ENCODE data around the gene EXPH5.

EXPH5 gene

GRCh38 chr11:108541531-108541930 is 52.0 kb downstream of the EXPH5 start:
- peaks cover 0 to 13% of the 10 kb centered on the region in 2 experiments; a peak in 1 of 3 replicates for H3K36me3 ChIP-seq (ENCODE audit: control insufficient read depth in 2 of 2, insufficient read depth in 1 of 2, low read length in 2 of 2)
- ChIA-PET CTCF (no interaction called here), POLR2A (no interaction called here)
- no peak overlapping the region for H3K27ac ChIP-seq (ENCODE audit: extremely low read depth, low read depth, low read length)
- no peaks in the 10 kb centered on the region for H3K4me1 ChIP-seq (ENCODE audit: control insufficient read depth, insufficient read depth, low read length)
- H3K9me3 ChIP-seq (ENCODE audit: control insufficient read depth, insufficient read depth, low read depth, low read length): no peaks in the 10 kb centered on the region
- TF ChIP-seq SP3 (tag by site-specific recombination; IDR thresholded peaks at IDR 0.05) (no peak), ZSCAN4 (tag by site-specific recombination; IDR thresholded peaks at IDR 0.05) (no peak), ZNF37A (tag by site-specific recombination; IDR thresholded peaks at IDR 0.05) (no peak), ZNF610 (tag by site-specific recombination; IDR thresholded peaks at IDR 0.05; ENCODE audit: borderline replicate concordance) (no peak), SCRT2 (tag by site-specific recombination; IDR thresholded peaks at IDR 0.05) (no peak), ZNF354C (tag by site-specific recombination; IDR thresholded peaks at IDR 0.05; ENCODE audit: borderline replicate concordance, low read depth) (no peak), ZNF776 (tag by site-specific recombination; IDR thresholded peaks at IDR 0.05; ENCODE audit: borderline replicate concordance) (no peak), PRDM10 (tag by site-specific recombination; IDR thresholded peaks at IDR 0.05) (no peak), ZNF391 (tag by site-specific recombination; IDR thresholded peaks at IDR 0.05; ENCODE audit: borderline replicate concordance, low read depth) (no peak), ZNF16 (tag by site-specific recombination; IDR thresholded peaks at IDR 0.05; ENCODE audit: low read depth) (no peak), ZFP3 (tag by site-specific recombination; IDR thresholded peaks at IDR 0.05; ENCODE audit: low read depth) (no peak), SP7 (tag by site-specific recombination; IDR thresholded peaks at IDR 0.05) (no peak), ZNF2 (tag by site-specific recombination; IDR thresholded peaks at IDR 0.05) (no peak), KLF9 (tag by site-specific recombination; IDR thresholded peaks at IDR 0.05; ENCODE audit: low read depth) (no peak), ZNF132 (tag by site-specific recombination; IDR thresholded peaks at IDR 0.05; ENCODE audit: borderline replicate concordance) (no peak), ZNF202 (tag by site-specific recombination; IDR thresholded peaks at IDR 0.05; ENCODE audit: borderline replicate concordance) (no peak), SP2 (tag by site-specific recombination; IDR thresholded peaks at IDR 0.05) (no peak), FEZF1 (tag by site-specific recombination; IDR thresholded peaks at IDR 0.05) (no peak)
- TF ChIP-seq, protein P1, sequence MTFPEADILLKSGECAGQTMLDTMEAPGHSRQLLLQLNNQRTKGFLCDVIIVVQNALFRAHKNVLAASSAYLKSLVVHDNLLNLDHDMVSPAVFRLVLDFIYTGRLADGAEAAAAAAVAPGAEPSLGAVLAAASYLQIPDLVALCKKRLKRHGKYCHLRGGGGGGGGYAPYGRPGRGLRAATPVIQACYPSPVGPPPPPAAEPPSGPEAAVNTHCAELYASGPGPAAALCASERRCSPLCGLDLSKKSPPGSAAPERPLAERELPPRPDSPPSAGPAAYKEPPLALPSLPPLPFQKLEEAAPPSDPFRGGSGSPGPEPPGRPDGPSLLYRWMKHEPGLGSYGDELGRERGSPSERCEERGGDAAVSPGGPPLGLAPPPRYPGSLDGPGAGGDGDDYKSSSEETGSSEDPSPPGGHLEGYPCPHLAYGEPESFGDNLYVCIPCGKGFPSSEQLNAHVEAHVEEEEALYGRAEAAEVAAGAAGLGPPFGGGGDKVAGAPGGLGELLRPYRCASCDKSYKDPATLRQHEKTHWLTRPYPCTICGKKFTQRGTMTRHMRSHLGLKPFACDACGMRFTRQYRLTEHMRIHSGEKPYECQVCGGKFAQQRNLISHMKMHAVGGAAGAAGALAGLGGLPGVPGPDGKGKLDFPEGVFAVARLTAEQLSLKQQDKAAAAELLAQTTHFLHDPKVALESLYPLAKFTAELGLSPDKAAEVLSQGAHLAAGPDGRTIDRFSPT (tag by site-specific recombination; IDR thresholded peaks at IDR 0.05): no peak
- no peak overlapping the region for H3K4me3 ChIP-seq (ENCODE audit: low read depth, low read length)

GRCh38 chr11:108538502-108538901 is 55.1 kb downstream of the EXPH5 start:
- Histone ChIP-seq H3K9me3 (ENCODE audit: control insufficient read depth, insufficient read depth, low read depth, low read length) (no peaks in the 10 kb centered on the region), H3K4me1 (ENCODE audit: control insufficient read depth, insufficient read depth, low read length) (no peaks in the 10 kb centered on the region), H3K36me3 (ENCODE audit: control insufficient read depth in 2 of 2, insufficient read depth in 1 of 2, low read length in 2 of 2) (peaks cover 0 to 23% of the 10 kb centered on the region in 2 experiments; a peak in 1 of 3 replicates), H3K4me3 (ENCODE audit: low read depth, low read length) (no peak overlapping the region), H3K27ac (ENCODE audit: extremely low read depth, low read depth, low read length) (no peak overlapping the region)
- CTCF ChIA-PET: interaction anchor here (0.6 kb wide), 1 partner anchor 8 kb away, joined by 3 read pairs; no protein-coding TSS in a partner anchor
- POLR2A ChIA-PET: no interaction called here
- TF ChIP-seq KLF7 (tag by site-specific recombination; IDR thresholded peaks at IDR 0.05; ENCODE audit: borderline replicate concordance): no peak
- TF ChIP-seq PRDM1 (tag by site-specific recombination; IDR thresholded peaks at IDR 0.05): no peak
- TF ChIP-seq KLF10 (tag by site-specific recombination; IDR thresholded peaks at IDR 0.05): no peak
- TF ChIP-seq ZNF624 (tag by site-specific recombination; IDR thresholded peaks at IDR 0.05): no peak
- no peak for TF ChIP-seq ZNF175 (tag by site-specific recombination; IDR thresholded peaks at IDR 0.05)
- no peak for TF ChIP-seq TCF7L2 (IDR thresholded peaks at IDR 0.05; ENCODE audit: borderline replicate concordance, low read depth, low read length)
- no peak for TF ChIP-seq ZNF513 (tag by site-specific recombination; IDR thresholded peaks at IDR 0.05)
